HG02840 (cell line): Measurements from ENCODE around the gene DDA1.
A peak's percentile ranks its signal among the peaks of the same experiment; 100 is the strongest.

Experiments
- ATAC-seq: cut with Tn5 transposase; IDR thresholded peaks from one replicate; pipeline ENCODE4 v1.9.1; 2021; ENCODE audit warnings: mild to moderate bottlenecking, moderate library complexity, moderate number of reproducible peaks; ENCODE audit not compliant: unreplicated experiment, low FRiP score

Gene DDA1

GRCh38 chr19:17328517-17329365 is 19.4 kb downstream of the DDA1 start:
- ATAC-seq: no peak

DNA sequence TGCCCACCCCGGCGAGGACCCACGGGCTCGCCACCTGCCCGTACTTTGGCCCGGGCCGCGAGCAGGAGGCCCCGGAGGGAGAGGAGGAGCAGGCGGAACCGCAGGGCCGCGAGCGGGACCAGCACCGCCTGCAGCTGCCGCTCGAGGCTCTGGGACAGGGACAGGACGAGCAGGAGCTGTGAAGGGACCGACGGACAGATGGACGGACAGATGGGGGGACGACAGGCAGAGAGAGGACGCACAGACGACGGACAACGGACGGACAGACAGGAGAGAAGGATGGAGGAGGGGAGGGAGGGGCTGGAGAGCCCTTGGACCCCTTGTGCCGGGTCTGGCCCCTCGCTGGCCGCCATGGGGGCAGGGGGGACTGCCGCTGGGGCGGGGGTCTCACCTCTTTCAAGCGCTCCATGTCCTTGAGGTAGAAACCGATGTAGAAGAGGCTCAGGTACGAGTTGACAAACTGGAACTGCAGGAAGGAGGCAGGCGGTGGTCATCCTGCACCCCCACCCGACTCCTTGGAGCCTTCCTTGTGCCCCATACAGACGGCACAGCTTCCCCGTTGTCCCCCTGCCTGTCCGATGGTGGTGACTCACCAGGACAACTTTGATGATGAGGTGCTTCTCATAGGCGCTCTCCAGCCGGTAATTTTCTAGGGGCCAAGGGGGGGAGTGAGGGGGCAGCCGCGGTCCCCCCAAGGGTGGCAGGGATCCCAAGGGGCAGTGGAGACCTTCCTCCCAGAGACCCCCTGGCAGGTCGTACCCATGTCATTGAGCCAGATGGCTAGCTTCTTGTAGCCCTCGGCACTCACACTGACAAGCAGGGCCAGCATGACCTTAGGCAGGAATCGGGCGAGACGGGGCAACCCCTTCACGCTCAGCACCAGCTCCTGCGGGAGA is 20.3 kb downstream of the DDA1 start:
- no peak for ATAC-seq

- no peak for ATAC-seq
These were observed 21.1 kb downstream of the DDA1 start for GRCh38 chr19:17330262-17331044.

- ATAC-seq: no peak
These were observed 21.7 kb downstream of the DDA1 start for GRCh38 chr19:17331045-17331558.

GRCh38 chr19:17332360-17332676 is 23.0 kb downstream of the DDA1 start:
- ATAC-seq: no peak

DNA sequence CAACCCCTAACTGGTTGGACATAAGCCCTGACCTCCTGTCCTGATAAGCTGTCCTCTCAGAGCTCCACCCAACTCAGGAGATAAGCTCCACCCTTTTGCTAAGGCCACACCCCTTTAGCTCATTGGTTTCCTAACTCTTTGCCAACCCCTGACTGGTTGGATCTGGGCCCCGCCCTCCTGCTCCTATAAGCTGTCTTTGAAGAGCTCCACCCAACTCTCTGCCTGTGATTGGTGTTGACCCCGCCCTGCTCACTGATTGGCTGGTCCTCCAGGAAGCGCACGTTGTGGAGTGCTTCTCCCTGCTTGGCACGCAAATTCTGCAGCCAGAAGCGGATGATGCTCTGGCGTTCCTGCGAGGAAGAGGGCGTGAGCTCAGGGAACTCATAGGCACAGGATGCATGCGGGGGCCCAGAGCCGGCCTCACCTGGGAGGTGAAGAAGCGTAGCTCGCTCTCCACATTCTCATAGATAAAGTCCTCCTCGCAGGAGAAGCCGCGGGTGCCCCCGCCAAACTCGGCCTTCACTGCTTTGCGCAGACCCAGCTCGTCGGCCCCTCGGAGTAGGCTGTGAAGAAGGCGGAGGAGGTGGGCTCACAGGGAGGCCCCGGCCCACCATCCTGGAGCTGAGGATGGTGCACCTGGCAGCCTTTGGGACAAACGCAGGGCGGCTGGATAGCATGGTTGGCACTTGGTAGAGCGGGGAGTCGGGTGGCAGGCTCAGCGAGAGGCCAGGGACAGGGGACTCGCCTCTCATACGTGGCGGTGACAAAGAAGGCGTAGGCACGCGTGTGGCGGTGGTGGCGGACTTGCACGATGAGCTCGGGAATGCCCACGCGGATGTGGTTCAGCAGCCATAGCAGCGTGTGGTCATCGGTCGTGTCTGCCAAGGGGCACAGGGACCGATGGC is 23.6 kb downstream of the DDA1 start:
- ATAC-seq: no peak

DNA sequence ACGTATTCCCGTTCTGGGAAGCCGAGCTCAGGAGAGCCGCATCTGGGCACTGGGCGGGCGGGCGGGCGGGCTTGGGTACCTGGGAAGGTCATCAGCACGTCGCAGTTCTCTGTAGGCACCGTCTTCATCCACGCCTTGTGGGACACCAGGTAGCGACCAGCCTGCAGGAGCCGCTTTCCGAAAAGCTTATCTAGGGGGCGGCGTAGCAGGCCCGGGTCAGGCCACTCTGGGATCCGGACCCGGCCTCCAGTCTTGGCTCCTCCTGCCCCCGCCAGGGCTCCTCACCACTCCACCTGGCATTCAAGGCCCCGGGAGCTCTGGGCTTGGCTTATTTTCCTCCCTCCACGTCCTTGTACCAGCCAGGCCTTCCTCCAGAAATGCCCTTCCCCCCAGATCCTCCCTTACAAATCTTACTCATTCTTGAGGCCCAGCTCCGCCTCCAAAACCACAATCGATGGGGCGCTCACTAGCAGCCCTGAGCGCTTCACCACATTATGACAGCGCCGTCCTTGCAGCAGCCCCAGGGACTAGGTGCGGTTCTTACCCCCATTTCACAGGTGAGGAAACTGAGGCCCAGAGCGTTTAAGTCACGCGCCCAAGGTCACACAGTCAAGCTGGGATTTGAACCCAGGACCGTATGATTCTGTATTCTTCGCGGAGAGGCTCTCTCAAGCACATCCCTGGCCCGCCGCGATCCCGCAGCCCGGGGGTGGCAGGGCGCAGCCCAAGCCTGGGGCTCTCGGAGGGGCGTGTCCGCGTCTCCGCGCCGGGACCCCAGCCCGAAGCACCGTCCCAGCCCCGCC is 24.4 kb downstream of the DDA1 start:
- ATAC-seq: peak; percentile 3

DNA sequence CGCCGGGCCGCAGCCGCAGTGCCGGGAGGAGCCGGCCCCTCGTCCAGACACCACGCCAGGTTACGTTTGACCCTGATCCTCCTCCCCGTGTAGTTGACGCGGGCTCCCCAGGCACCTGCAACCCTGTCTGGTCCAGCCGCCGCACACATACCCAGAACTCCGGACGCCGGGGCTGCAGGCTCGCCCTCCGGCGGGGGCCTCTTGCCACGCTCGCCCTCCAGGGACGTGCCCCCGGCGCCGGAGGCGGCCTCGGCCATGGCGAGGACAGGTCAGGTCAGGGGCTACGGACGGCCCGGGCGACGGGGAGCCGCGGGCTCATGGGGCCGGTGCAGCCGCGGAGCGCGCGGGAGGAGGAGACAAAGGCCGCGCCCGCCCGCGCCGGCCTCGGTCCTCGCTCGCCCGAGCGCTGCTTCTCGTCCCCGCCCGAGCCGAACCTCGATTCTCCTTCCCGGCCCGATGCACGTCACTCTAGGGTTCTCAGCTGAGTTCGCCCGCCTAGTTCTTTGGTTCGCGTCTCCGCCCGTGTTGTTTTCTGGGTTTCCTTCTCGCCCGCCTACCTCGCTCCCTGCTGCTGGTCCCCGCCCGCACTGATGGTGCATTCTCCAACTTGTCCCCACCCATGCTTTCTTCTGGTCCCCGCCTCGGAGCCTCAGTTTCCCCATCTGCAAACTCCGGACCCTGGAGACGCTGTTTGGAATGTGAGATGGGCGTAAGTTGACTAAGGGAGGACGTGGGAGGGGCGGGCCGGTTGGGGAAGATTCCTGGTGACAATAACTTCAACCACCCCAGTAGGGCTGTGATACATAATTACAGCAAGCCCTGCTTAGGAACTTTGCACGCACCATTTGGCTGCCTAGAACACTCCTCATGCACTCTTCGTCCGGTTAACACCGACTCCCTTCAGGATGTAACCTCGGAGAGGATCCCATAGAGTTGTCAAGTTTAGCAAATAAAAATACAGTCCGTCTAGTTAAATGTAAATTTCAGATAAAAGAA is 25.3 kb downstream of the DDA1 start, which contains the start of gene ANO8:
Gene ANO8, minus strand, starts transcription at position 442 of the 996 bp plus-strand sequence. Its CDS starts 185 bp downstream, at position 257.
- peak; percentile 42 for ATAC-seq

GRCh38 chr19:17335575-17335974 is 26.2 kb downstream of the DDA1 start:
- ATAC-seq: no peak

GRCh38 chr19:17336872-17337674 is 27.7 kb downstream of the DDA1 start, which contains the start of gene GTPBP3:
Gene GTPBP3, plus strand, starts transcription at chr19:17337553. Its CDS starts 59 bp downstream, at chr19:17337612.
- peak; percentile 76 for ATAC-seq

- no peak for ATAC-seq
These were observed 28.5 kb downstream of the DDA1 start for GRCh38 chr19:17337675-17338432.

DNA sequence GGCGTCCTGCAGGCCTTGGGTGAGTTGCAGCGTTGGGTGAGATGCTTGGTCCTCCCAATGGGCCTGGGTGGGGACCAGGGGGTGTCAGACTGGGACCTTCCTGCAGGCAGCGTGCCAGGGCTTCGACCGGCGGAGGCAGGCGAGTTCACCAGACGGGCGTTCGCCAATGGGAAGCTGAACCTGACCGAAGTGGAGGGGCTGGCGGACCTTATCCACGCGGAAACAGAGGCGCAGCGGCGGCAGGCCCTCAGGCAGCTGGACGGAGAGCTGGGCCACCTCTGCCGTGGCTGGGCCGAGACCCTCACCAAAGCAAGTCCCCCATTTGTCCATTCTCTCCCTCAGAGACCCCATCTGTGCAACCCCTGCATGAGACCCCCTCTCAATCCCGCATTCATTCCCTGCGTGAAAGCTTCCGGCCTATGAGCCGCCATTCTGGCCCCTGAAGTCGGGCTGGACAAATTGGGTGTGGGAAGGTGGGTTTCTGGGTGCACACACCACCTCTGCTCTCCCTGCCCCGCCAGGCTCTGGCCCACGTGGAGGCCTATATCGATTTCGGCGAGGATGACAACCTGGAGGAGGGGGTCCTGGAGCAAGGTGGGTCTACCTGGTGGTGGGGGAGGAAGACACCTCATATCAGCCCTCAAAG is 29.2 kb downstream of the DDA1 start:
- ATAC-seq: no peak

- ATAC-seq: no peak
These were observed 29.9 kb downstream of the DDA1 start for GRCh38 chr19:17339088-17339741.

DNA sequence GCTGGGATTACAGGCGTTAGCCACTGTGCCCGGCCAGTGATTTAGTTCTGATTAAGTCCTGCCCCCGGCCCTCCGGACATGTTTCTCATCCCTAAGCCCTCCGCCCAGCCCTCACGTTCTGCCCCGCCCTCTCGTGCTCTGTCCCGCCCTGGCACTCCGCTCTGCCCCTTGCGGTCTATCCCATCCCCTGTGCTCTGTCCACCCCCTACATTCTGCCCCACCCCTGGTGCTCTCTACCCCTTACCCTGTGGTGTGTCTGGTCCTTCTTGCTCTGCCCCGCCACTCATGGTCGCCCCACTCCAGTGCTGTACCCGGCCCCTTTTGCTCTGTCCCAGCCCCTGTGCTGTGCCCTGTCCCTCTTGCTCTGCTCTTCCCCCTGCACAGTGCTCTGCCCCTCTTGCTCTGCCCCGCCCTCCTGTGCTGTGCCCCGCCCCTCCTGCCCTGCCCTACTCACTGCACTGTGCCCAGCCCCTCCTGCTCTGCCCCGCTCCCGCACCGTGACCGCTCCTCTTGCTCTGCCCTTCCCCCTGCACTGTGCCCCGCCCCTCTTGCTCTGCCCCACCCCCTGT is 31.0 kb downstream of the DDA1 start:
- no peak for ATAC-seq
